Breast epithelium (tissue), 3 donors: ENCODE results near the gene CDK16.

Source experiments
- CTCF ChIP-seq, 3 donors: fragments of 450-650 bp; IDR thresholded peaks; one replicate each; pipeline ENCODE4 v1.5.1; 2016 to 2017; ENCODE audit warnings: antibody characterized with exemption in 3 of 3, mild to moderate bottlenecking in 3 of 3, moderate library complexity in 3 of 3
- POLR2A ChIP-seq: fragments of 450-650 bp; IDR thresholded peaks from one replicate; pipeline ENCODE4 v1.6.1; 2016; ENCODE audit warnings: antibody characterized with exemption, mild to moderate bottlenecking, moderate library complexity
- POLR2AphosphoS5 ChIP-seq, 3 donors: sonication (generic); formaldehyde crosslinking; IDR thresholded peaks; one replicate each; pipeline ENCODE4 v1.6.1; 2017; ENCODE audit warnings: antibody characterized with exemption in 3 of 3

GRCh38 chrX:47231167-47231566 lies 12.7 kb downstream of the CDK16 start:
- TF ChIP-seq CTCF (IDR thresholded peaks at IDR 0.05) (no peak), POLR2A (no peak), POLR2AphosphoS5 (IDR thresholded peaks at IDR 0.05) (no peak)
